ENCODE measurements around the gene YJEFN3.

The YJEFN3 gene

DNA sequence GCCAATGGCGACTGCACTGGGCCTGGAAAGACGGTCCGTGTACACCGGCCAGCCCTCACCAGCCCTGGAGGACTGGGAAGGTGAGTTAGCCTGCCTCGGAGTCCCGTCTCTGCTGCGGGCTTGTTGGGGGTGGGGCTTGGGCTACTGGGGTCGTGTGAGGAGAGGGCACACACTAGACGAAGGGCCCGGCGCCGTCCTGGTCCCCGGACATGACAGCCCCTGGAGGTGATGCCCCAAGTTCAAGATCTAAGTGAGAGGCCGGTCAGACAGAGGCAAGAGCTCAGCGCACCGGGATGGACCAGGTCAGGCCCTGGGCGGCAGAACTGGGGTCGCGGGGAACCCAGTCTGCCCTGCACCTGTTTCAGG is 11.0 kb downstream of the YJEFN3 start:
- DNase-seq (ENCODE audit: low spot score), result no peak

DNA sequence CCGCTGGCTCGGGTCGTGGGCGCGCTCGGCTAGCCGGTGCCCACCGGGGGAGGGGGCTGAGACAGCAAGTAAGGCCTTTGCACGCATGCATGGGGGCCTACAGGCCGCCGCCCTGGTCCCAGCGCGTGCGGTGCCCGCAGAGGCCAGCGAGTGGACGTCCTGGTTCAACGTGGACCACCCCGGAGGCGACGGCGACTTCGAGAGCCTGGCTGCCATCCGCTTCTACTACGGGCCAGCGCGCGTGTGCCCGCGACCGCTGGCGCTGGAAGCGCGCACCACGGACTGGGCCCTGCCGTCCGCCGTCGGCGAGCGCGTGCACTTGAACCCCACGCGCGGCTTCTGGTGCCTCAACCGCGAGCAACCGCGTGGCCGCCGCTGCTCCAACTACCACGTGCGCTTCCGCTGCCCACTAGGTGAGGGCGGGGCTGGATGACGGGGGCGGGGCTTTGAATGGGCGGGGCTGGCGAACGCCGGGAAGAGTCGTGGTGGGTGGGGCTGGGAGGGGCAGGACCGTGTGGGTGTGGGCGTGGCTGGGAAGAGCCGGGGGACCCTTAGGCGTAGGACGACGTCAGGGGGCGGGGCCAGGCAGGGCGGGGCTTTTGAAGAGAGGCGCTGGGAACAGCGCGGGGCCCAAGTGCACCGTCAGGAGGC is 11.5 kb downstream of the YJEFN3 start:
- no peak for DNase-seq (ENCODE audit: low spot score)

DNA sequence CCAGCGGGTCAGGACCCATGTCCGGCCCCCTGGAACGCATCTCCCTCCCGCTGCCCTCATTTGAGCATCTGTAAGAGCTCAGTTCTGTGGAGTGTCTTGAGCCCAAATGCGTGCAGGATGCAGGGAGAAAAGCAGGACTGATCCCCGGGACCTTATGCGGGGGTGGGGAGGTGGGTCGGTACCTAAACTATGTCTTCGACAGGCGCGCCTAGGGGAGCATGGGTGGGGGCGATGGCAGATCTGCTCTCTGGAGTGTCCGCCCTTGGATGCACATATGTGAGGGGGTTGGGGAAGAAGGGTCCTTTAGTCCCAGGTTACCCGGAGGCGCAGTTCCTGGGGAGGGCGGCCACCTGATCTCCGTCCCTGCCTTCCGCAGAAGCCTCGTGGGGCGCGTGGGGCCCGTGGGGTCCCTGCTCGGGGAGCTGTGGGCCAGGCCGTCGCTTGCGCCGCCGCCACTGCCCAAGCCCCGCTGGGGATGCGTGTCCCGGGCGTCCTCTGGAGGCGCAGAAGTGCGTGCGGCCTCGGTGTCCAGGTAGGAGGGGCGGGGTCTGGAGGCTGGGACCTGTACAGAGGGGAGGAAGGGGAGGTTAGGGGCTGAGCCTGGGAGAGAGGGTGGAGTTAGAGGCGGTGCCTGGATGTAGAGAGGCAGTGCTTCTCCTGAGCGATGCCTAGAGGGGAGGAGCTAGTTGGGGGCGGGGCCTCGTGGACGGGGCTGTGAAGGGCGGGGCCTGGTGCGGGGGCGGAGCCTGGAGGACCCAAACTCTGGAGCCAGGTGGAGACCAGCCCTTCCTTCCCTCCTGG is 12.2 kb downstream of the YJEFN3 start:
- no peak for DNase-seq (ENCODE audit: low spot score)

DNA sequence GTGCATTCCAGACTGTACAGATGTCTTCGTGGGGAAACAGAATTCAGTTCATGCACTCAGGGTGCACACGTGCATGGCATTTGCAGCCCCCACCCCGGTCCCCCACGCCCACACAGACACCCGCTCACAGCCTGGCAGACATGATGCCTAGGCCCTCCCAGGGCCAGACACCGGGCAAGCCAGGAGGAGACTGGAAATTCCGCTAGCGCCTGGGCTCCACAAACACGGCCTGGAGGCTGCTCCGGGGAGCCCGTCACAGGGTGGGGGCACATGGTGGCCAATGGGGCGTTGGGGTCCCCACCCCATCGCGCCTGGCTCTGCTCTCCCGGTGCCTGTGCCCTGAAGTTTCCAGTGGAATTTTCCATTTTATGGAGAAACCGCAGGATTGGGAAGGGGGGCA is 12.9 kb downstream of the YJEFN3 start:
- no peak for DNase-seq (ENCODE audit: low spot score)

DNA sequence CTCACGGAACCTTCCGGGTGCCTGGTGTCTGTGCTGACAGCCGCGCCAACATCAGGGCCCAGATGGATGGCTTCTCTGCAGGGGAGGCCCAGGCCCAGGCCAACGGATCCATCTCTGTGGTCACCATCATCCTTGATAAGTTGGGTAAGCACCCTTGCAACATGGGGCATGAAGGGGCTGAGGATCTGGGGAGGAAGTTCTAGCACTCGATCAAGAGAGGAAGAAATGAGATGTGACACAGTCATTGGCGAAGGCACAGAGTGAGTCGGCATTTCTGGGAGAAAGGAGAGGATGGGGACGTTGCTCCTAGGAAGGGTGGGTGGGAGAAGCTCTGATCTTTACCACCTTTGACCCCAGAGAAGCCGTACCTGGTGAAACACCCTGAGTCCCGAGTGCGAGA is 13.8 kb downstream of the YJEFN3 start:
- DNase-seq (ENCODE audit: low spot score), result no peak

DNA sequence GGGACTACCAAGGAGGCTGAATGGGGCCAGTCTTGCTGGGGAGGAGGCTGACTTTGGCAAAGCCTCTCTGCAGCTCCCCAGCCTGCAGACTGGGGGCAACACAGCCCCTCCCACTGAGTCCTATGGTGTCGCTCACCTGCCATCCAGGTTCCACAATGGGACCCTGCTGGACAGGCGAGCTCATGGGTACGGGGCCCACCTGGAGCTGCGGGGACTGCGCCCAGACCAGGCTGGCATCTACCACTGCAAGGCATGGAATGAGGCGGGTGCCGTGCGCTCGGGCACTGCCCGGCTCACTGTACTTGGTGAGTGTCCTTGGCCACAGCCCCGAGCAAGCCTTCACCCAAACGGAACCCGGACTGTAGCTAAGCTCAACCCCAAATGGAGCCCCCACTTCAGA is 14.4 kb downstream of the YJEFN3 start:
- no peak for DNase-seq (ENCODE audit: low spot score)

DNA sequence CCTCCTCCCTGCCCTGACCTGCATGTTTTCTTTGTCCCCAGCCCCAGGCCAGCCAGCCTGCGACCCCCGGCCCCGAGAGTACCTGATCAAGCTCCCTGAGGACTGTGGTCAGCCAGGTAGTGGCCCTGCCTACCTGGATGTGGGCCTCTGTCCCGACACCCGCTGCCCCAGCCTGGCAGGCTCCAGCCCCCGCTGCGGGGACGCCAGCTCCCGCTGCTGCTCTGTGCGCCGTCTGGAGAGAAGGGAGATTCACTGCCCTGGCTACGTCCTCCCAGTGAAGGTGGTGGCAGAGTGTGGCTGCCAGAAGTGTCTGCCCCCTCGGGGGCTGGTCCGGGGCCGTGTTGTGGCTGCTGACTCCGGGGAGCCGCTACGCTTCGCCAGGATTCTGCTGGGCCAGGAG is 14.9 kb downstream of the YJEFN3 start:
- no peak for DNase-seq (ENCODE audit: low spot score)

DNA sequence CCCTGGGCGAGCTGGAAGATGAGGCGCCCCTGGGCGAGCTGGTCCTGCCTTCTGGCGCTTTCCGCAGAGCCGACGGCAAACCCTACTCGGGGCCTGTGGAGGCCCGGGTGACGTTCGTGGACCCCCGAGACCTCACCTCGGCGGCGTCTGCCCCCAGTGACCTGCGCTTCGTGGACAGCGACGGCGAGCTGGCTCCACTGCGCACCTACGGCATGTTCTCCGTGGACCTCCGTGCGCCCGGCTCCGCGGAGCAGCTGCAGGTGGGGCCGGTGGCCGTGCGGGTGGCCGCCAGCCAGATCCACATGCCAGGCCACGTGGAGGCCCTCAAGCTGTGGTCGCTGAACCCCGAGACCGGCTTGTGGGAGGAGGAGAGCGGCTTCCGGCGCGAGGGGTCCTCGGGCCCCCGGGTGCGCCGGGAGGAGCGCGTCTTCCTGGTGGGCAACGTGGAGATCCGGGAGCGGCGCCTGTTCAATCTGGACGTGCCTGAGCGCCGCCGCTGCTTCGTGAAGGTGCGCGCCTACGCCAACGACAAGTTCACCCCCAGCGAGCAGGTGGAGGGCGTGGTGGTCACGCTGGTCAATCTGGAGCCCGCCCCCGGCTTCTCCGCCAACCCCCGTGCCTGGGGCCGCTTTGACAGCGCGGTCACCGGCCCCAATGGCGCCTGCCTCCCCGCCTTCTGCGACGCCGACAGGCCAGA is 15.7 kb downstream of the YJEFN3 start:
- DNase-seq (ENCODE audit: low spot score), result no peak

DNA sequence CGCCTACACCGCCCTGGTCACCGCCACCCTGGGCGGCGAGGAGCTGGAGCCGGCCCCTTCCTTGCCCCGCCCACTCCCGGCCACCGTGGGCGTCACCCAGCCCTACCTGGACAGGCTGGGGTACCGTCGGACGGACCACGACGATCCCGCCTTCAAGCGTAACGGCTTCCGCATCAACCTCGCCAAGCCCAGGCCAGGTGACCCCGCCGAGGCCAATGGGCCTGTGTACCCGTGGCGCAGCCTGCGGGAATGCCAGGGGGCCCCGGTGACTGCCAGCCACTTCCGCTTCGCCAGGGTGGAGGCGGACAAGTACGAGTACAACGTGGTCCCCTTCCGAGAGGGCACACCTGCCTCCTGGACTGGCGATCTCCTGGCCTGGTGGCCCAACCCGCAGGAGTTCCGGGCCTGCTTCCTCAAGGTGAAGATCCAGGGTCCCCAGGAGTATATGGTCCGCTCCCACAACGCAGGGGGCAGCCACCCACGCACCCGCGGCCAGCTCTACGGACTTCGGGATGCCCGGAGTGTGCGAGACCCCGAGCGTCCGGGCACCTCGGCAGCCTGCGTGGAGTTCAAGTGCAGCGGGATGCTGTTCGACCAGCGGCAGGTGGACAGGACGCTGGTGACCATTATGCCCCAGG is 16.4 kb downstream of the YJEFN3 start:
- no peak for DNase-seq (ENCODE audit: low spot score)

DNA sequence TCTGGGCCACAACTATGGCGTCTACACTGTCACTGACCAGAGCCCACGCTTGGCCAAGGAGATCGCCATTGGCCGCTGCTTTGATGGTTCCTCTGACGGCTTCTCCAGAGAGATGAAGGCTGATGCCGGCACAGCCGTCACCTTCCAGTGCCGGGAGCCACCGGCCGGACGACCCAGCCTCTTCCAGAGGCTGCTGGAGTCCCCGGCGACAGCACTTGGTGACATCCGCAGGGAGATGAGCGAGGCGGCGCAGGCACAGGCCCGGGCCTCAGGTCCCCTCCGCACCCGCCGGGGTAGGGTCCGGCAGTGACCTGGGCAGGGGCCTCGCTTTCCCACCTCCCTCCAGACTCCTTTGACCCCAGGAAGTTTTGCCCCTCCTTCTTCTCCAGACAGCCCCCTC is 17.0 kb downstream of the YJEFN3 start:
- no peak for DNase-seq (ENCODE audit: low spot score)

DNA sequence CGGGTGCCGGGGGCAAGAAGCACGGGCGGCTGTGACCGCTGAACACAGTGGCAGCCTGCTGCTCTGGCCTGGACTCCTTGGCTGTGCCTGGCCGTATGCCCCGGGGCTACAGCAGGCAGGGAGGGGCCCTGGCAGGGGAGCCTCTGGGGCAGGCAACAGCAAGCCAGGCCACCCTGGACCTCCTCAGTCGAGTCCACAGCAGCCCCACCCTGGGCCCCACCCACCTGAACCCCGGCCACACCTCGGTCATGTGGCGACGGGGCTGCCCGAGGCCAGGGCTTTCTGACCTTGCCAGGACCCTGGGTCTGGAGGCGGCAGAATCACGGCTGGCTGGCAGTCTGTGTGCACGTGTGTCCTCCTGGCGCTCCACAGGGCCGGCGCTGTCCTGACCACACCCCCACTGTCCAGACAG is 18.0 kb downstream of the YJEFN3 start:
- DNase-seq (ENCODE audit: low spot score), result no peak

DNA sequence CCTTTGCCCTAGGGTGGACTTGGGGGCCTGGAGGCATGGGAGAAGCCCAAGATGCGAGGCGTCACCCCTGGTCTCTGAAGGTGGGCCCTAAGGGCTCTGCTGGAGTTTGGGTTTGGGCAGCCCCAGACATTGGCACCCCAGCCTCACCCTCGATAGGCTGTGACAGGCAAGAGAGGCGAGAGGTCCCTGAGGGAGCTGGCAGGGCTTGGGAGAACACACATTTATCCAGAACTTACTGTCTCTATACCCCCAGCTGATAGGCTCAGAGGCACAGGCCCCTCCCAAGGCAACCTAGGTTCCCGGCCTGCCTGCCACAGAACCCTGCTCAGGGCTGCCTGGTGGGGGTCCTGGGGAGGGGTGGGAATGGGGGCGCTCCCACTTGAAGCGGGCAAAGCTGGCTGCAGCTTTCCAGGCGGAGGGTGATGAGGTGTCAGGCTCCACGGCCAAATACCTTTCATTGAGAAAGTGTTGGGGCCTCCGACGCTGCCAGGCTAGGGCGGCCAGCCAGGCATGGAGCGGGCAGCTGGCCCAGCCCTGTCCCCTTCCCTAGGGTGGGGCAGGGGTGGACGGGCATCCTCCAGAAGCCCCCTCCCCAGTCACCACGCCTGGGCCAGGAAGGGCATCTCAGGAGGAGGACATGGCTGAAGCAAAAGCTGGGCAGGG is 19.1 kb downstream of the YJEFN3 start:
- DNase-seq (ENCODE audit: low spot score), result no peak

DNA sequence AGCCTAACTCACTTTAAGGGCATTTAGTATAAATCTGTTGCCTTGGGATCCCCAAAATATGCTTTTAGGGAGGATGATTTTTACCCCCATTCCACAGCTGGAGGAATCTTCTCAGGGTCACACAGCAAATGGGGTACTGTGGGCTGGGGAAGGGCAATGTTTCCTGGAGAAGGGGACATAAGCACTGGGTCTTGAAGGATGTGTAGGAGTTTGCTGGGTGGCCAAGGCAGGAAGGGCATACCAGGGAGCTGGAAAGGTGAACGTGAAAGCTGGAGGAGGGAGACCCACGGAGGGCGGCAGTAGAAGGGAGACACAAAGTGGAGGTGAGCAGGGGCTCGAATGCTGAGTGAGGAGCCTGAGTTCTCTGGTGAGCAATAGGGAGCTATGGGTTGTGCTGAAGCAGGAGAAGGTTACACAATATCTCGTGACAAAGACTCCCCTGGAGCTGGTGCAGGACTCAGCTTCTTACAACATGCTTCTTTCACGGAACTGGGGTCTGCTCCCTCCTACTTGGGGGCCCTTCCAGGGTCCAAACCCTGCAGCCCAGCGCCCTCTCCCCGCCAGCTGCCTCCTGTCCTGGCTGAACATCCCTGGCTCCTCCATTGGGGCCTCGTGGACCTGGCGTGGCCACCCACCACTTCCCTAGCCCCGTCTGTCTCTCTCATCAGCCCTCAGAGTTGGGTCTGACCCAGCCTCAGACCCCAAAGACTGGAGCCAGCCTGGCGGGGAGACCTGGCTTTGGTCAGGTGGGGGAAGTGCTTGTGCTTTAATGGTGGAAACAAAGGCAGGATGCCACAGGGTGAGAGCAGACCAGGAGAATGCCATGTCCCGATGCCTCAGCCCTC is 20.4 kb downstream of the YJEFN3 start:
- no peak for DNase-seq (ENCODE audit: low spot score)

DNA sequence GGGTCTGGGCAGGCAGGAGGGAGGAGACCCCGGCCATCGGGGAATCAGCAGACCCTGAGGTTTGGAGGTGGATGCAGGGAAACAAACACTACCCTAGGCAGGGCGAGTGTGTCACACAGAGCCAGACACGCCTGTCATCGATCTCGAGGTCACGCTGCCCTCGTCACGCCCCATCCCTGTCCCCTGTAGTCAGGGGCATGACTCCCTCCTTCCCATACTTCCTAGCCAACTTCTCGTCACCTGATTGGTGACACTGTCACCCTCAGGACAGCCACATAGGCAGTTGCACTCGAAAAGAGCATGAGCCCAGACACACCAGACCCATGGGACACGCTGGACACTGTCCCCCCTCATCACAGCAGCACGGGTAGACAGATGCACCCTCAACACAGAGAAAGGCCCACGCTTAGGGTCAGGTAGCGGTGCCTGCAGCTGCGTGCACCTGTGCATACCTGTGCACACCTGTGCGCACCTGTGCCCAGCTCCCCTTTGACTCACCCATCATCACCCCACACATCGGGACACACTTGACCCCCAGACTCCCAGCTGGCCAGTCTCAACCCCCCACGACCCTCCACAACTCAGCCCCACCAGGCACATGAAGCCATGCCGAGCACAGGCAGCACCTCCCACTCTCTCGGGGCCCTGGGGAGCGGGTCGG is 21.2 kb downstream of the YJEFN3 start:
- DNase-seq (ENCODE audit: low spot score), result no peak

DNA sequence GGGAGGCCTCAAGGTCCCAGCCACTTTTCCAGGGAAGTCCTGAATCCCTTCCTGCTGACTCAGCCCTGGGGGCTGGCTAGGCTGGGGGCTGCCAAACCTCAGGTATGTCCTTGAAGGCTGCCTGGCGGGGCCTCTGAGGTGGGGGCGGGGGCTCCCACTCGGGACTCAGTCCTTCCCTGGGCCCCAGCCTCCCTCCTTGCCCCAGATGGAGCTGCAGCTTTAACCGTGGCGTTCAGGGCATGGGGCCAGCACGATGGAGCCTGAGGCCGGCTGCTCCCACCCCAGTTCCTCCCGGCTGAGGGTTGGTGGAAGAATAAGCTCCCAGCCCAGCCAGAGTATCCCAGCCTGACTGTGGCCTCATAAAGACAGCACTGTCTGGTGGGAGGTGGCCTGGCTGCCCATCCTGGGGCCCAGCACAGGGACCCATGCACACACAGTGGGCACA is 21.8 kb downstream of the YJEFN3 start:
- DNase-seq (ENCODE audit: low spot score), result no peak

DNA sequence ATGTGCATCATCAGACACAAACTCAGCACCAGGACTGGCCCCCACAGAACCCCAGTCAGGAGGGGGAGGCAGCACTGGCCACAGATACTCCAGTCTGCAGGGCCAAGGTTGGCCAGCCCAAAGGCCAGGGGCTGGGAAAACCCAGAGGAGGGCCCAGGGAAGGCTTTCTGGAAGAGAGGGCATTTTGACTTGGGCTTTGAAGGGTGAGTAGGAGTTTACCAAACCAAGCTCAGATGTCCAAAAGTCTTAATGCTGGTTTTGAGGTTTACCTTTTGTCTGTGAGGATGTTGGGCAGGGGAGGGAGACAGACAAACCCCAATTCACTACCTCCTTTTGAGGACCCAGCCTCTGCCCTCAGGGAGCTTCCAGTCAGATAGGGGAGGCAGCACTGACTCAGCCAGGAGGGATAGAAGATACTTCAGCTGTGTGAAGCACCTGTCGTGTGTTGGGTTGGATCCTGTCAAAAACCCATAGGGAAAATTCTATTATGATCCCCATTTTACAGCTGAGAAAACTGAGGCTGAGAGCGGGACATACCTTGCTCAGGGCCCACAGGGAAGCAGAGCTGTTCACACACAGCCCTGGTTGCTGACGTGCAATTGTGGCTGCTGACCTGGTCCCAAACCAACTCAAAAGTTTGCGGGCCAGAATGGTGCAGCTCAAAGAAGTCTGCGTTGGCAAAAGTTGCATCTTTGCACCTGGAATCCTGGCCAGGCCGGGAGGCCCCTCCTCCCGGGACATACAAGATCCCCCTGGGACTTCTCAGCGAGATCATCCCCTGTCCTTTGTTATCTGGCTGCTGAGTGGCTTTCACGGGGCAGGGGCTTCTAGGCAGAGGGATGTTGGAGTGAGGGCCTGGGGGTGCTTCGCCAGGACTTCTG is 22.5 kb downstream of the YJEFN3 start:
- no peak for DNase-seq (ENCODE audit: low spot score)

DNA sequence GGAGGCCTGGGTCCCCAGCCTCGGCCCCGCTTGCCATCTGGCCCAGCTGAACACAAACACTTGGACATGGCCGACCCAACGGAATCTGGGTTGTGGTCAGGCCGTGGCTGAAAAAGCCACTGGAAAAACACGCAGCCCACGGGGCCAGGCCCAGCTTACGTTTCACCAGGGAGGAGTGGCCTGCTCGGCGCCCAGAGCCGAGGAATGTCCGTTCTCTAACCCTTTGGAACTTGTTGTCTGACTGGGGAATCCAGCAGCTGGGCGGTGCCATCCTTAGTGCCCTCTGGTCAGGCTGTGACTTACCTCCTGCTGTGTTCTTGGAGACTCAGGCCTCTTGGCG is 23.1 kb downstream of the YJEFN3 start:
- DNase-seq (ENCODE audit: low spot score), result no peak

DNA sequence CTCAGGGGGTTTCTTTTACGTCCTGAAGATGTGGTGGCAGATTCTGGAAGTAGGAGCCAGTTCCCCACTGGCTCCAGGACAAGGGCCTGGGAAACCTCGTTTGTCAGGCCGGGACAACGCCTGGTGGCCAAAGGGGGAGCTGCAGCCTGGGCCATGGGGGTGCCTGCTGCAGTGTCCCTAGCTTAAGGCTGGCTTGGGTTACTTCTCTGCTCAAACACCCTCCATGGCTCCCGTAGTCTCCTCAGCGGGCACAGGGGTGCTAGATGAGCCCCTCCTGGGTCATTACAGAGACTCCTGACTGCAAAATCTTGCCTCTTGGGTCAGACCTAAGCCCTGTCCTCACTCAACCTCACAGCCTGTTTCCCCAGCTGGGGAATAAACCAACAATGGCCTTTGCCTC is 24.1 kb downstream of the YJEFN3 start:
- DNase-seq (ENCODE audit: low spot score), result no peak

DNA sequence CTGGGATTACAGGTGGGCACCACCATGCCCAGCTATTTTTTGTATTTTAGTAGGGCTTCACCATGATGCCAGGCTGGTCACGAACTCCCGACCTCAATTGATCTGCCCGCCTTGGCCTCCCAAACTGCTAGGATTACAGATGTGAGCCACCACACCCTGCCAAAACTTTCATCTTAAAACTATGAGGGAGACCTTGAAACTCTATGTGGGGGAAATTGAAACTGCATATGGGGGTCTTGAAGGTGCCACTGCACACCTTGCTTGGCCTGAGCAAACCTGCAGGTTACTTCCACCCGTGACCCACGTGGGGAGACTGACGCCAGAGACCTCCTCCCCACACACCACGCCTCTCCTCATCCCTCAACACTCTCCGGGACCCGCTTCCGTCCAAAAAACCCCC is 25.0 kb downstream of the YJEFN3 start:
- no peak for DNase-seq (ENCODE audit: low spot score)

Measured in RKO (cell line).